ENCODE data around the gene TCEANC2.

TCEANC2 gene

GRCh38 chr1:54115520-54115919, 62.1 kb downstream of the TCEANC2 start:
- Histone ChIP-seq H3K4me2 (ENCODE audit: low read length) (no peak overlapping the region), H3K79me2 (ENCODE audit: low read length) (no peaks in the 10 kb centered on the region), H3K27me3 (ENCODE audit: low read depth, low read length) (no peaks in the 10 kb centered on the region), H3K9me3 (ENCODE audit: insufficient read depth, low read length) (no peaks in the 10 kb centered on the region), H3K36me3 (replicated peaks; ENCODE audit: low read depth, low read length) (no peaks in the 10 kb centered on the region), H3K4me3 (ENCODE audit: low read length) (no peak overlapping the region), H4K20me1 (ENCODE audit: insufficient read depth, low read length) (no peaks in the 10 kb centered on the region), H3K9ac (ENCODE audit: low read length) (no peak overlapping the region), H3K27ac (ENCODE audit: low read length) (no peak overlapping the region), H2AFZ (ENCODE audit: low read depth, low read length) (no peak overlapping the region), H3K4me1 (ENCODE audit: low read length) (no peaks in the 10 kb centered on the region)
- TF ChIP-seq CTCF (IDR thresholded peaks at IDR 0.05; ENCODE audit: low read depth, low read length) (no peak), EZH2phosphoT487 (IDR thresholded peaks at IDR 0.05; ENCODE audit: low read depth) (no peak)

- Histone ChIP-seq H3K27me3 (ENCODE audit: low read depth, low read length) (no peaks in the 10 kb centered on the region), H3K27ac (ENCODE audit: low read length) (no peak overlapping the region), H3K4me2 (ENCODE audit: low read length) (no peak overlapping the region)
These were observed 64.6 kb downstream of the TCEANC2 start for GRCh38 chr1:54117815-54118563.

GRCh38 chr1:54118704-54119103, 65.3 kb downstream of the TCEANC2 start:
- H3K27ac ChIP-seq (ENCODE audit: low read length): no peak overlapping the region
- peaks cover 3% of the 10 kb centered on the region; the same call in 1 of the 2 replicates for H3K4me1 ChIP-seq (ENCODE audit: low read length)
- no peaks in the 10 kb centered on the region for H3K79me2 ChIP-seq (ENCODE audit: low read length)
- no peaks in the 10 kb centered on the region for H4K20me1 ChIP-seq (ENCODE audit: insufficient read depth, low read length)
- no peak overlapping the region for H2AFZ ChIP-seq (ENCODE audit: low read depth, low read length)
- H3K4me2 ChIP-seq (ENCODE audit: low read length): no peak overlapping the region
- TF ChIP-seq CTCF (IDR thresholded peaks at IDR 0.05; ENCODE audit: low read depth, low read length) (no peak), EZH2phosphoT487 (IDR thresholded peaks at IDR 0.05; ENCODE audit: low read depth) (no peak)
- no peaks in the 10 kb centered on the region for H3K9me3 ChIP-seq (ENCODE audit: insufficient read depth, low read length)
- no peak overlapping the region for H3K9ac ChIP-seq (ENCODE audit: low read length)
- H3K4me3 ChIP-seq (ENCODE audit: low read length): no peak overlapping the region
- no peaks in the 10 kb centered on the region for H3K27me3 ChIP-seq (ENCODE audit: low read depth, low read length)
- no peaks in the 10 kb centered on the region for H3K36me3 ChIP-seq (replicated peaks; ENCODE audit: low read depth, low read length)

More at GRCh38 chr1:54117815-54118563, 64.6 kb downstream of the TCEANC2 start:
- Histone ChIP-seq H3K9ac (ENCODE audit: low read length) (no peak overlapping the region), H3K36me3 (replicated peaks; ENCODE audit: low read depth, low read length) (no peaks in the 10 kb centered on the region), H3K4me1 (ENCODE audit: low read length) (peaks cover 3% of the 10 kb centered on the region; the same call in 1 of the 2 replicates), H4K20me1 (ENCODE audit: insufficient read depth, low read length) (no peaks in the 10 kb centered on the region), H3K4me3 (ENCODE audit: low read length) (no peak overlapping the region), H2AFZ (ENCODE audit: low read depth, low read length) (no peak overlapping the region), H3K79me2 (ENCODE audit: low read length) (no peaks in the 10 kb centered on the region), H3K9me3 (ENCODE audit: insufficient read depth, low read length) (no peaks in the 10 kb centered on the region)
- TF ChIP-seq EZH2phosphoT487 (IDR thresholded peaks at IDR 0.05; ENCODE audit: low read depth) (no peak), CTCF (IDR thresholded peaks at IDR 0.05; ENCODE audit: low read depth, low read length) (no peak)

- Histone ChIP-seq H4K20me1 (ENCODE audit: insufficient read depth, low read length) (no peaks in the 10 kb centered on the region), H2AFZ (ENCODE audit: low read depth, low read length) (no peak overlapping the region), H3K79me2 (ENCODE audit: low read length) (no peaks in the 10 kb centered on the region), H3K27ac (ENCODE audit: low read length) (no peak overlapping the region), H3K4me1 (ENCODE audit: low read length) (peaks cover 3% of the 10 kb centered on the region; the same call in 1 of the 2 replicates), H3K9me3 (ENCODE audit: insufficient read depth, low read length) (no peaks in the 10 kb centered on the region), H3K9ac (ENCODE audit: low read length) (no peak overlapping the region), H3K36me3 (replicated peaks; ENCODE audit: low read depth, low read length) (no peaks in the 10 kb centered on the region), H3K4me3 (ENCODE audit: low read length) (no peak overlapping the region), H3K4me2 (ENCODE audit: low read length) (no peak overlapping the region), H3K27me3 (ENCODE audit: low read depth, low read length) (no peaks in the 10 kb centered on the region)
- TF ChIP-seq EZH2phosphoT487 (IDR thresholded peaks at IDR 0.05; ENCODE audit: low read depth) (no peak), CTCF (IDR thresholded peaks at IDR 0.05; ENCODE audit: low read depth, low read length) (no peak)
These were observed 66.8 kb downstream of the TCEANC2 start for GRCh38 chr1:54120018-54120697.
